ENCODE data around the gene DLEC1. TPM values are rescaled to one million over a fixed set of nuclear protein-coding genes. Genes with fewer than 3 reads are reported as not detected.

The DLEC1 gene
- total and polyA plus RNA-seq, 2 donors (not counting 1 experiment from before 2014, with no cell fraction given): 0.52 to 2.1 TPM

- no peak overlapping the region for H3K9ac ChIP-seq (ENCODE audit: low read length)
- H2AFZ ChIP-seq (ENCODE audit: insufficient read depth, low read depth, low read length, poor library complexity, severe bottlenecking): no peak overlapping the region
- H3K79me2 ChIP-seq (ENCODE audit: control insufficient read depth, insufficient read depth, low read length): peaks cover 11% of the 10 kb centered on the region
- no peak overlapping the region for H3K27ac ChIP-seq (ENCODE audit: low read length in 2 of 2)
- Mint-ChIP-seq H3K4me3 (no peak overlapping the region), H3K9me3 (ENCODE audit: insufficient read depth) (no peaks in the 10 kb centered on the region), H3K4me1 (peaks cover 4% of the 10 kb centered on the region), H3K27me3 (no peaks in the 10 kb centered on the region), H3K27ac (no peak overlapping the region)
- DNase-seq: no peak
- peaks cover 26% of the 10 kb centered on the region for H4K20me1 ChIP-seq (ENCODE audit: control insufficient read depth, insufficient read depth, low read length, poor library complexity, severe bottlenecking)
- H3K4me3 ChIP-seq (ENCODE audit: control extremely low read depth in 1 of 5, extremely low read depth in 1 of 5, insufficient read depth in 1 of 5, low read depth in 2 of 5, low read length in 4 of 5): no peak overlapping the region
- 100% methylated on average over 4 of the region's 6 CpGs for WGBS (ENCODE audit: insufficient coverage)
- intact Hi-C loops (cut with micrococcal nuclease): no loop called here
- no peaks in the 10 kb centered on the region for H3K9me3 ChIP-seq (ENCODE audit: control extremely low read depth in 1 of 3, control insufficient read depth in 2 of 3, insufficient read depth in 1 of 3, low read length in 2 of 3)
- no peaks in the 10 kb centered on the region for H3K27me3 ChIP-seq (replicated peaks in 1 of 4; ENCODE audit: control extremely low read depth in 1 of 4, control insufficient read depth in 3 of 4, insufficient read depth in 4 of 4, low read length in 3 of 4)
- CTCF ChIA-PET: no interaction called here
- H3K4me1 ChIP-seq (ENCODE audit: control insufficient read depth in 2 of 2, insufficient read depth in 2 of 2, low read length in 2 of 2): peaks cover 0 to 6% of the 10 kb centered on the region in 2 donors
- peaks cover 7 to 85% of the 10 kb centered on the region in 2 experiments for H3K36me3 ChIP-seq (replicated peaks in 1 of 2; ENCODE audit: control extremely low read depth in 1 of 2, control insufficient read depth in 1 of 2, extremely low read depth in 1 of 2, insufficient read depth in 2 of 2, low read length in 1 of 2)
- H3K4me2 ChIP-seq (replicated peaks; ENCODE audit: low read depth, low read length, poor library complexity, severe bottlenecking): no peak overlapping the region
- TF ChIP-seq CTCF (IDR thresholded peaks at IDR 0.05) (no peak), EZH2 (IDR thresholded peaks at IDR 0.05; ENCODE audit: borderline replicate concordance, insufficient read depth, low read depth, low read length, poor library complexity, severe bottlenecking) (no peak)
- POLR2A ChIA-PET: no interaction called here
- ATAC-seq (ENCODE audit: low read depth): no peak
Measured at GRCh38 chr3:38126121-38126892, 87.3 kb downstream of the DLEC1 start.

GRCh38 chr3:38127611-38128302 lies 88.7 kb downstream of the DLEC1 start:
- ChIA-PET POLR2A (interaction anchor here (0.6 kb wide), 1 partner anchor 141 kb away, joined by 6 read pairs; no protein-coding TSS in a partner anchor), CTCF (no interaction called here)
- no peak overlapping the region for H3K4me3 ChIP-seq (ENCODE audit: control extremely low read depth in 1 of 5, extremely low read depth in 1 of 5, insufficient read depth in 1 of 5, low read depth in 2 of 5, low read length in 4 of 5)
- ATAC-seq (ENCODE audit: low read depth): no peak
- no peak overlapping the region for H3K27ac ChIP-seq (ENCODE audit: low read length in 2 of 2)
- H3K27me3 ChIP-seq (replicated peaks in 1 of 4; ENCODE audit: control extremely low read depth in 1 of 4, control insufficient read depth in 3 of 4, insufficient read depth in 4 of 4, low read length in 3 of 4): no peaks in the 10 kb centered on the region
- no peaks in the 10 kb centered on the region for H3K9me3 Mint-ChIP-seq (ENCODE audit: insufficient read depth)
- intact Hi-C loops (cut with micrococcal nuclease): no loop called here
- 100% methylated on average over 2 of the region's 4 CpGs for WGBS (ENCODE audit: insufficient coverage)
- no peak overlapping the region for H2AFZ ChIP-seq (ENCODE audit: insufficient read depth, low read depth, low read length, poor library complexity, severe bottlenecking)
- TF ChIP-seq EZH2 (IDR thresholded peaks at IDR 0.05; ENCODE audit: borderline replicate concordance, insufficient read depth, low read depth, low read length, poor library complexity, severe bottlenecking): no peak
- no peak for TF ChIP-seq CTCF (IDR thresholded peaks at IDR 0.05)
- H3K4me2 ChIP-seq (replicated peaks; ENCODE audit: low read depth, low read length, poor library complexity, severe bottlenecking): no peak overlapping the region
- H4K20me1 ChIP-seq (ENCODE audit: control insufficient read depth, insufficient read depth, low read length, poor library complexity, severe bottlenecking): peaks cover 39% of the 10 kb centered on the region
- no peaks in the 10 kb centered on the region for H3K27me3 Mint-ChIP-seq
- peaks cover 0 to 6% of the 10 kb centered on the region in 2 donors for H3K4me1 ChIP-seq (ENCODE audit: control insufficient read depth in 2 of 2, insufficient read depth in 2 of 2, low read length in 2 of 2)
- H3K79me2 ChIP-seq (ENCODE audit: control insufficient read depth, insufficient read depth, low read length): peaks cover 23% of the 10 kb centered on the region
- peaks cover 7 to 89% of the 10 kb centered on the region in 2 experiments for H3K36me3 ChIP-seq (replicated peaks in 1 of 2; ENCODE audit: control extremely low read depth in 1 of 2, control insufficient read depth in 1 of 2, extremely low read depth in 1 of 2, insufficient read depth in 2 of 2, low read length in 1 of 2)
- peaks cover 5% of the 10 kb centered on the region for H3K4me1 Mint-ChIP-seq
- no peak for DNase-seq
- H3K27ac Mint-ChIP-seq: no peak overlapping the region
- H3K4me3 Mint-ChIP-seq: no peak overlapping the region
- H3K9ac ChIP-seq (ENCODE audit: low read length): no peak overlapping the region
- no peaks in the 10 kb centered on the region for H3K9me3 ChIP-seq (ENCODE audit: control extremely low read depth in 1 of 3, control insufficient read depth in 2 of 3, insufficient read depth in 1 of 3, low read length in 2 of 3)

Measured in B cell (primary cell).